Naive thymus-derived CD4-positive, alpha-beta T cell (primary cell): ENCODE measurements around the gene FAM236B. TPM values are rescaled to one million over a fixed set of nuclear protein-coding genes. Genes with fewer than 3 reads are reported as not detected.
"Not testable (repeated sequence)": the region's sequence is repeated elsewhere in the genome, so short reads cannot be mapped to it uniquely, and the experiment has no call there.

Source experiments
- ATAC-seq: fragments of 150-1000 bp; cut with Tn5 transposase; 2 replicates; pipeline ENCODE4 v1.10.0; 2021; ENCODE audit warnings: mild to moderate bottlenecking, moderate library complexity
- CTCF ChIA-PET: fragments of 350-600 bp; sonication (Branson Sonifier 250); formaldehyde crosslinking; loops from one replicate; lab custom pipeline; 2021; ENCODE audit warnings: antibody characterized with exemption; lab: Charles Lee
- POLR2A ChIA-PET: fragments of 350-600 bp; sonication (Branson Sonifier 250); formaldehyde crosslinking; loops from one replicate; lab custom pipeline; 2021; ENCODE audit warnings: antibody characterized with exemption, inconsistent platforms; lab: Charles Lee
- DNase-seq, 9 donors: peaks; one replicate each; pipeline versions ENCODE4 v3.0.0 to v3.0.0-alpha.2; 2020 to 2022; ENCODE audit warnings: mixed read lengths in 1 of 9
- H3K27ac ChIP-seq: one replicate; pipeline ENCODE4 v1.7.0; 2013; ENCODE audit warnings: mild to moderate bottlenecking, low read depth, low read length, moderate library complexity
- H3K27me3 ChIP-seq, 2 donors: one replicate each; pipeline ENCODE4 v1.7.0; 2013; ENCODE audit warnings: low read length in 2 of 2, mild to moderate bottlenecking in 2 of 2, moderate library complexity in 2 of 2; ENCODE audit not compliant: control insufficient read depth in 2 of 2, insufficient read depth in 2 of 2
- H3K36me3 ChIP-seq, 3 experiments: 1 replicate in 2 of 3; 2 replicates in 1 of 3; pipeline ENCODE4 v1.7.0; 2013; ENCODE audit warnings: low read length in 3 of 3, mild to moderate bottlenecking in 3 of 3, moderate library complexity in 1 of 3; ENCODE audit not compliant: insufficient read depth in 3 of 3, control insufficient read depth in 2 of 3
- H3K4me1 ChIP-seq, 2 donors: one replicate each; pipeline ENCODE4 v1.7.0; 2013; ENCODE audit warnings: low read length in 2 of 2, mild to moderate bottlenecking in 2 of 2, moderate library complexity in 1 of 2; ENCODE audit not compliant: control insufficient read depth in 2 of 2, insufficient read depth in 2 of 2
- H3K4me3 ChIP-seq: 2 replicates; pipeline ENCODE4 v1.7.0; 2013; ENCODE audit warnings: mild to moderate bottlenecking, low read length
- H3K9me3 ChIP-seq, 3 experiments: 1 replicate in 2 of 3; 2 replicates in 1 of 3; pipeline ENCODE4 v1.7.0; 2013; ENCODE audit warnings: low read length in 3 of 3; ENCODE audit not compliant: control insufficient read depth in 2 of 3
- H3K27ac Mint-ChIP-seq, 9 donors: one replicate each; pipeline ENCODE4 v1.8.0; 2020 to 2022; ENCODE audit warnings: mixed read lengths in 9 of 9, mild to moderate bottlenecking in 8 of 9, moderate library complexity in 5 of 9, inconsistent platforms in 2 of 9
- H3K27me3 Mint-ChIP-seq, 5 donors: one replicate each; pipeline ENCODE4 v1.8.0; 2021 to 2022; ENCODE audit warnings: mixed read lengths in 5 of 5, mild to moderate bottlenecking in 1 of 5
- H3K36me3 Mint-ChIP-seq, 5 donors: one replicate each; pipeline ENCODE4 v1.8.0; 2020 to 2022; ENCODE audit warnings: mixed read lengths in 5 of 5, mild to moderate bottlenecking in 3 of 5, inconsistent platforms in 1 of 5
- H3K4me1 Mint-ChIP-seq, 7 donors: one replicate each; pipeline ENCODE4 v1.8.0; 2020 to 2022; ENCODE audit warnings: mixed read lengths in 7 of 7, mild to moderate bottlenecking in 3 of 7, inconsistent platforms in 1 of 7
- H3K4me3 Mint-ChIP-seq, 10 donors: one replicate each; pipeline ENCODE4 v1.8.0; 2020 to 2022; ENCODE audit warnings: mild to moderate bottlenecking in 10 of 10, mixed read lengths in 10 of 10, moderate library complexity in 6 of 10, inconsistent platforms in 2 of 10
- H3K9me3 Mint-ChIP-seq, 11 donors: one replicate each; pipeline ENCODE4 v1.8.0; 2020 to 2022; ENCODE audit warnings: mixed read lengths in 11 of 11, mild to moderate bottlenecking in 4 of 11, inconsistent platforms in 1 of 11, moderate library complexity in 1 of 11
- intact Hi-C, 2 donors: fragments of 100-400 bp; cut with micrococcal nuclease; formaldehyde crosslinking; loops; one replicate each; pipeline ENCODE4 v1.15.1; 2023
- polyA plus RNA-seq, 2 donors: library from polyadenylated mRNA; unstranded; fragments of 300-500 nt; fragmentation: Illumina TruSeq; gene quantifications; one replicate each; pipeline ENCODE4 v1.2.3, GENCODE V29; 2021
- total RNA-seq, 6 experiments: library from RNA in 5 of 6; stranded (reverse) in 5 of 6; gene quantifications; 1 replicate in 5 of 6; 2 replicates in 1 of 6; pipeline ENCODE4 v1.2.3 and lab custom pipeline; 2021 to 2026

Gene FAM236B
- total and polyA plus RNA-seq, 7 experiments from 2014 or later: not detected

DNA sequence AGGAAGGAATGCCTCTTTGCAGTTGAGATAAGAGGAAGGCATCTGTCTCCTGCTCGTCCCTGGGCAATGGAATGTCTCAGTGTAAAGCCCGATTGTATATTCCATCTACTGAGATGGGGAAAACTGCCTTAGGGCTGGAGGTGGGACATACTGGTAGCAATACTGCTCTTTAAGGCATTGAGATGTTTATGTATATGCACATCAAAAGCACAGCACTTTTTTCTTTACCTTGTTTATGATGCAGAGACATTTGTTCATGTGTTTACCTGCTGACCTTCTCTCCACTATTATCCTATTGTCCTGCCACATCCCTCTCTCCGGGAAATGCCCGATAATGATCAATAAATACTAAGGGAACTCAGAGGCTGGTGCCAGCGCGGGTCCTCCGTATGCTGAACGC, 48.8 kb downstream of the FAM236B start:
- H3K36me3 Mint-ChIP-seq, intact Hi-C loops, H3K9me3 Mint-ChIP-seq, POLR2A ChIA-PET, ATAC-seq, H3K27me3 ChIP-seq, DNase-seq, H3K4me3 ChIP-seq, H3K9me3 ChIP-seq, H3K4me1 ChIP-seq, H3K4me3 Mint-ChIP-seq, H3K27ac Mint-ChIP-seq, H3K27ac ChIP-seq, H3K4me1 Mint-ChIP-seq, CTCF ChIA-PET, H3K36me3 ChIP-seq: not testable (repeated sequence)
- peaks cover 19 to 27% (median 26%) of the 10 kb centered on the region in 5 donors for H3K27me3 Mint-ChIP-seq

Other genes starting within 250 kb of the FAM236B start
- 10 to 100 TPM; 13.1 to 30.6 (median 19.7) TPM for gene HDAC8, start 209.8 kb downstream of the FAM236B start, total RNA-seq
- 10 to 100 TPM; 11.9 to 14.8 TPM for gene HDAC8, start 209.8 kb downstream of the FAM236B start, polyA plus RNA-seq
- 1 to 10 TPM in 1 of 5 experiments, under 1 TPM in 4; 0.19 to 1.9 (median 0.41) TPM for gene PHKA1, start 68.4 kb downstream of the FAM236B start, total RNA-seq
- gene PHKA1, start 68.4 kb downstream of the FAM236B start, polyA plus RNA-seq: not detected
- gene DMRTC1B, start 5.8 kb downstream of the FAM236B start, total RNA-seq: 1 to 10 TPM in 4 of 5 experiments, not detected in 1; 1.6 to 2.7 (median 2.2) TPM
- gene DMRTC1B, start 5.8 kb downstream of the FAM236B start, polyA plus RNA-seq: 1 to 10 TPM; 2.7 to 3.1 TPM
- not detected for gene FAM236D, start 25.6 kb upstream of the FAM236B start, total RNA-seq
- not detected for gene FAM236D, start 25.6 kb upstream of the FAM236B start, polyA plus RNA-seq
- not detected for gene FAM236C, start 130.0 kb upstream of the FAM236B start, total RNA-seq
- gene FAM236C, start 130.0 kb upstream of the FAM236B start, polyA plus RNA-seq: not detected
- not detected for gene FAM236A, start 155.5 kb upstream of the FAM236B start, total RNA-seq
- gene FAM236A, start 155.5 kb upstream of the FAM236B start, polyA plus RNA-seq: not detected
- gene DMRTC1, start 161.2 kb upstream of the FAM236B start, total RNA-seq: 1 to 10 TPM in 1 of 5 experiments, under 1 TPM in 2, not detected in 2; 0.27 to 1.4 (median 0.96) TPM
- gene DMRTC1, start 161.2 kb upstream of the FAM236B start, polyA plus RNA-seq: under 1 TPM in 1 of 2 donors, not detected in 1; 0.21 TPM
- not detected for gene PABPC1L2B, start 220.3 kb upstream of the FAM236B start, total RNA-seq
- not detected for gene PABPC1L2B, start 220.3 kb upstream of the FAM236B start, polyA plus RNA-seq